GM18502 (cell line): ENCODE data around the gene CPVL.

Source experiments
- ATAC-seq: cut with Tn5 transposase; IDR thresholded peaks from one replicate; pipeline ENCODE4 v1.9.1; 2021; ENCODE audit warnings: mild to moderate bottlenecking; ENCODE audit not compliant: unreplicated experiment, poor library complexity

Gene CPVL

DNA sequence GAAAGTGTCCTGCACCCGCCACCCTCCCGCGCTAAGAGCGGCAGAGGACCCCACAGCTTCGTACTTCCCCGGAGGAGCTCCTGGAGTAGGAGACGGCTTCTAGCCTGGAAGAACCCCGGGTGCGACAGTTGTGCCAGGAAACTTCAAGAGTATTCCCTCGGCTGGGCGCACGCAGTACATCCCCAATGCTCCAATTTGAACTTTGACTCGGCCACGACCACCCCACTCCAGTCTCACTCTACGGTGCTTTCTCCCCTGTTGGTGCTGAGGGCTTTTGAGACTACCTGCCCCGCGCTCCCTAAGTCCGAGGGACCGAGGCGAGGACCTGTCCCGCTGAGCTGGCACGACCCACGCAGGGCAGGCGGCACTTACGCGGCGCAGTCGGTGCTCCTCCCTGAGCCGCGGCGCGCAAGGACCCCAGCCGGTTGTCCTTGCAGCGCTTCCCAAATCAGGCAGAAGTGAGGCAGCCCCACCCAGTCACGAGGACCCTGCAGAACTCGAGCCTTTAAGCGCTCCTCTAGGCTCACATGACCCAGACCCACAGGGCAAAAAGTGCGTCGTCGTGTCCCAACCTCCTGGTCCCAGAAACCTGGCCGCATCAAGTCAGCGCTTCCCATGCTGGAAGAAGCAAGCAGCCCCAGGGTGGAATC lies at the start of gene CPVL:
Gene CPVL, minus strand, starts transcription at position 481 of the 650 bp plus-strand sequence. CDS start 25,476 bp downstream, outside the sequence.
- no peak for ATAC-seq

DNA sequence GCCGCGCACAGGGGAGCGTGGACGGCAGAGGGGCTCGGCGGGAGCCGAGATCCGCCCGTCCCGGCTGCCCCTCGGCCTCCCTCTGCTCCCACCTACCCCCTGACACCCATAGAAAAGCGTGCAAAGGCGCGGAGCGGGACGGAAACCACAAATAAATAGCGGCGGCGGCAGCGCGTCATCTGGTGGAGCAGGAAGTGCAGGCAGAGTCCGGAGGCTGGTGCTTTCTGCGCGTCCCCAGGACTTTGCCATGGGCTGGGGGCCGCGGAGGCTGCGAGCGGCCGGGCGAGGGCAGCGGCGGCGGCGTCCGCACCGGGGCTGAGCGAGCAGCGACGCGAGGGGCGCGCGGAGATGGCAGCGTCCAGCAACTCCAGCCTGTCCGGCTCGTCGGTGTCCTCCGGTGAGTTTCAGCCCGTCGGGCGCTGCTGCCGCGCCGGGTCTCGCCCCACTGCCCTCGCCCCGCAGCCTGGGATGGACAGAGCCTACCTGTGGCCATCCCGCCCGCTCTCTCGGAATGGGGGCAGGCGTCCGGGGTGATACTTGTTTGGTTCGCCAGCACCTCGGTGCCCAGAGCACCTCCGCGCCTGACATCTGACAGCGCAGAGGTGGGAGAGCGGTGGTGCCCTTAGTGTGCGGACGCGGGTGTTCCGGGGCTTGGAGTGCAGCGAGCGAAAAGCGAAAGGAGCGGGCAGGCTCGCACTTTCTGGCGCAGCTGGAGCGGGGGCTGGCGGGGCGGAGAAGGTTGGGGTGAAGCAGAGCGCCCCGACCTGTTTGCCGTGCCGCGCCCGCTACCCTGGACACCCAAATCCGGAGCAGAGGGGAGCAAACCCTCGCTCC lies 48.5 kb upstream of the CPVL start, which contains the start of gene CHN2:
Gene CHN2, plus strand, starts transcription at position 182 of the 834 bp plus-strand sequence.
- ATAC-seq = no peak

DNA sequence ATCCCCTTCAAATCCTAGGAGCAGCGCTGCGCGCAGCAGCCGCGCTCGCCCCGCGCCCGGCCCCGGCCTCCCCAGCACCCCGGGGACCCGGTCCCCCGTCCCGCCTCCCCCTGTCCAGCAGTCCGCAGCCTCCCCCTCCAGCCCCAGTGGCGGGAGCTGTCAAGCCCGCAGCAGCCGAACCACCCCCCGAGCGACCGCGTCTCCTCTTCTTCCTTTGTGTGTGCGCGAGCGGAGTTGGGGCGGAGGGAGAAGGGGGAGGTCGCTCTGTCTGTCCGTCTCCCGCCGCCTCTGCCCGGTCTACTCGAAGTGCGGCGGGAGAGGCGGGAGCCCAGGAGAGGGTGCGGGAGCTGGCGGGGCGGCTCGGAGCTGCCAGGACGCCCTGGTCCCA lies 47.9 kb upstream of the CPVL start:
- no peak for ATAC-seq

DNA sequence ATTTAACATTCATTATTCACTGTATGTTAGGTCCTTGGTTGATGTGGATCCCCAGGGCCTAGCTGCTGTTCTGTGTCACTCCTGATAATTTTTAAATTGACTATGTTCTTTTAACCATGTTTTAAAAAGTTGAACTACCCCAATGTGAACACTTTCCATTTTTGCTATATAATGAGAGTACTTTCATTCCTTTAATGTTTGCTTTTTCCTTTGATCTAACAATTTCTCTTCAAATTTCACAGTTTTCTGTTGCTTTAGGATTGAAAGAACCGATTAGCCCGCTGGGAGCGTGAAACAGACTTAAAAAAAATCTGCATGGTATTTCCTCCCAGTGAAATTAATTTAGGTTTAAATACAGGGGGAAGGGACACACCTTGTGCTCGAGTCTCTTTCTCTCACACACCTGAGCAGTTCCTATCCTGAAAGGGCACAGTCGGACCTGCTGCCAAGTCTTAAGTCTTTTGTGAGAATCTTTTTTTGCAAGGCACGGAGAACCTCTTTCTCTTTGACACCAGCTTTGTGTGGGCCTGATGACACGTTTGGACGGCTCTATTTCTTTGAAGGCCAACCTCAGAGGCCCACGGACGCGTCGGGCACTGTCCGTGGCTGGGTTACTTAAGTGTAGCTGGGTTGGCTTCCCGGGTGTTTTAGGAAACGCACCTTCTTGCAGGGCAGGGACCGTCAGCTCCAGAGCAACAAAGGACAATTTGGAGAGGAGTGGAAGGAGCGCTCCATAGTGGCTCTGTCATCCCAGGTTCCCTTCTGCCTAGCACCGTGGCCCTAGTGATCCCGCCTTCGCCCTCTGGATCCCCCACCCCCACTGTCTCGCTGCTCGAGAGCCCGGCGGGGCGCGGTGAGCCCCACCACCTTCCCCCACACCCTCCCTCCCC lies 47.2 kb upstream of the CPVL start:
- ATAC-seq = no peak

DNA sequence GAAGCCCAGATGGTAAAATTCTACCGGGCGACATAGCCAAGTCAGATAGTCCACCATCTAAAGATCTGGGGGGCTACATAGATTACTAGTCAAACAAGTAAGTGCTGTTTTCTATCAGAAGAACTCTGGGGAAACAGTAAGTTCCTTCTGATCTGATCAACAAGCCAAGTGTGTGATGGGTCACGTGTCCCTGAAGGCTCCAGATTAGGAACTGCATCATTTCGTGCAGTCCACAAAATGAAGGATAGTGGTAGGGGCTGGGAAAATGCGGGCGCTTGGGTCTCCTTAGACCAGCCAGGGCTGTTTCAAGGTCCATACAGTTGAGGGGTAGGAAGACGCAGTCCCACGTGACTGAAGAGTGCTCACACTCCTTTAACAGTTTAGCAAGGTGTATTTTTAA lies 46.5 kb upstream of the CPVL start:
- no peak for ATAC-seq

DNA sequence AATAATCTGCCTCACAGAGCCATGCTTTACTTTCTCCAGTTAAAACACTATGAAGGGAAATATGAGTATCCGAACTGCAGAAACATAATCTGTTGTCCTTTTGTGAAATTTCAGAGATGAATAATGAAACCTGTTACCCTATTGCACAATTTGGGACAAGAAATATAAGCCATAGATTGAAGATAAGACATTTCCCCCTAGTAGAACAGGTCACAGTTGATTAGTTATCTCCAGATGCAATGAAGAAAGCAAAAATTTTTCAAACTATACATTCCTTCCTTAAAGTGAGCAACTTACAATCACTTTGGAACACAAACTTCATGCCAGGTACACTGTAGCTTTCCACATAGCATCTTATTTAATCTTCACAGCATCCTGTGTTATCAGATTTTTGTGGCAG lies 46.0 kb upstream of the CPVL start:
- ATAC-seq = no peak

DNA sequence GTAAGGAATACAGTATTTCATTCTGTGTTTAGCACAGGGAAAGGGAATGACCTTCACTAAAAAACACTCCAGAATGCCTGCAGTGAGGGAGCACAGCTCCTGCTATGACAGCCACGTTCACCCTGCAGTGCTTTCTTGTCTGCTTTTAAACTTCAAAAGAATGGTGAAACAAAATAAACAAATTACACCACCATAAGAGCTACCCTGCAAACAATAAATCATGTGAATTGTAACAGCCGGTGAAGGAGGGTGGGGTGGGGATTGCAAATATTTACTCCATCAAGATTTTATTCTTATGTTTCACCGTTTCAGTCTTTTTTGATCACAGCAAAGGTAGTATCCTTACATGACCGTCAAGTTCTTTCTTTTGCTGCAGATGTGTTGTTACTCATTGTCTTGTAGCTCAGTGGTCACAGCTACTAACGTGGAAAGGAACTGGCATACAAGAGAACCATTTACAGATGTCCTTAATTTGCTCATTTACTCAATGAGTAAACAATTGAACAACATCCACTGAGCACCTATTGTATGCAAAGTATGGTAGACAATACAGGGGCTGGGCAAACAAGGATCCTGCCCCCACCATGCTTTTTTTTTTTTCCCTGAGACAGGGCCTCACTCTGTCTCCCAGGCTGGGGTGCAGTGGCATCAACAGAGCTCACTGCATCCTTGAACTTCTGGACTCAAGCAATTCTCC lies 44.2 kb upstream of the CPVL start:
- no peak for ATAC-seq

DNA sequence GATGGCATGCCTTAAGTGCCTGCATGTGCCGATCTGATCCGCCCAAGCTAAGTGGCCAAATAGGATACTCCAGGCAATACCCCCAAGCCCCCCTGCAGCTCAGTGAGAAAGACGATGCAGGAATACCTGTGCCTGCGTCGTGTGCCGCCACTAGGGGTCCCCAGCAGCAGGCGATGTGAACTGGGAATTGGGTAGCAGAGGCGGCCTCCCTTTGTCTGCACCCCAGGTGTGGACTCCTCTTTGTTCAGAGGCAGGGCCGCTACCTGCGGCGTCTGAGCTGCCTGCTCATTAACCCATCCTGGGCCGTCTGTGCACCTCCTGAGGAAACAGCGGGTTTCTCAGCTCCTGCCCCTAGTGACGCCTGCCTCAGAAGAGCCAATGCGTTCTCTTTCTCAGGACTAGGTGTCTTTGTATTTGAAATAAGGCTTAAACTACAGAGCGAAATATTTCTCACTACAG lies 43.4 kb upstream of the CPVL start:
- no peak for ATAC-seq

DNA sequence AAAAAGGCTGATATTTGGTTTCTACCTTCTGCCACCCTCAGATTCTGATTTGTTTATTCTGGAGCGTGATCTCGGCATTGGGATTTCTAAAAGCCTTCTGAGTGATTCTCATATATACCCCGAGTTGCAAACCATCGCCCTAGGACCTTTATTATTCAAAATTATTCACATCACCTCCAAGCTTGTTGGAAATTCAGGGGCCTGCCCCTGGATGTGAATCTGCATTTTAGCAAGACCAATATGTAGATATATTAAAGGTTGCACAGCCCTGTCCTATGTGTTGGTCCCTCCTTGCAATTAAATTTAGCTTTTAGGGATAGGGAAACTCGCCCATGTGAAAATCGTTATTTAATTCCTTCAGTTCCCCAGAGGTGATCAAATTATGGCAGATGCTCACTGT lies 39.3 kb upstream of the CPVL start:
- ATAC-seq = no peak

DNA sequence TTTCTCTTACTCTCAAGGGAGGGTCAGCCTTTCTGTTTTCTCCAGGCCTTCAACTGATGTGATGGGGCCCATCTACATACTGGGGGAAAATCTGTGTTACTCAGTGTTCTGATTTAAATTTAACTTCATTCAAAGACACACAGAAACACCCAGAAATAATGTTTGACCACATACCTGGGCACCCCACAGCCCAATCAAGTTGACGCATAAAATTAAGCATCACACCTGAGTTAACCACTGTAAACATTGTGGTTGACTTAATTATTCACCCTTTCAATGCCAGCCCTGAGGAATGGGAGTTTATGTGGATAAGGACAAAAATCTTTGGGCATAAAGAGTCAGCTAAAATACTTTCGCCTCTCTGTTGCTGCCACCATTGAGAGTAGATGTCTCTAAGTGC lies 38.3 kb upstream of the CPVL start:
- ATAC-seq = no peak

DNA sequence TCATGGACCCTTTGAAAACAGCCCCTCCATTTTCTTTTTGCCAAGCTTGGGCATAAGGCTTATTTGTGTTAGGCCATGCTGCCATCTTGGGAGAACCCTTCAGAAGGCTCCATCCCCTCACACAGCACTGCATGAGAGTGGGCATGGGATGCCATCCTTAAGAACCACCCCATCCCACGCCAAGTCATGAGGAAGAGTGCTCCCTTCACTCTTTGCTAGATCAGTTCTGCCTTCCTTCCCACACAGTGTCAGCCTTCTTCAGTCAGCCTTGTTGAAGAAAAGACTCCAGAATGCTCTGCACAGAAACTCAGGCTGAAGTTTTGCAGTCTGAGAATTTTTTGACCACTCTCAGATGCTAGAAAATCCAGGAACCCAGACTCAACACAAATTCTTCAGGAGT lies 32.8 kb upstream of the CPVL start:
- no peak for ATAC-seq

DNA sequence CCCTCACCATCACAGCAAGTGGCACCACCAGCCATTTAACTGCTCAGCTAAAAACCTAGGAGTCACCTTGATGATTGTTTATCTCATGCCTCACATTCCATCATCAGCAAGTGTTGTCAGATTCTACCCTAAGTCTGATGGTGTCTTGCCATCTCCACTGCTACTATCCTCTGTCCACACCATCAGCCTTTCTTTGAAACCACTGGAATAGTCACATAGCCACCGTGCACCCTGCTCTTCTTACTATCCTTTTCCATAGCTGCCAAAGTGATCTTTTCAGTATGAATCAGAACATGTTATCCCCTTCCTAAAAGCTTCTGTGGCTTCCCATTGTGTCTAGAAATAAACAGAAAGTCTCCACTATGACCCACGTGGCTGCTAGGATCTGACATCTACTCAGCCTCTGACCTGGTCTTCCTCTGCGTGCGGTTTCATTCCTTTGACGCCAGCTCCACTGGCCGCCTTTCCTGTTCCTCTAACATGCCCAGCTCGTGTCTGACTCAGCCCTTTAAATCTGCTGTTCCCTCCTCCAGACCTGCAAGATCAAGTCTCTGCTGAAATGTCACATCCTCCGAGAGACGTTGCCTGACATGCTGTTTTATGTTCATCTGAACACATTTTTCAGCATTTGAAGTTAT lies 31.7 kb upstream of the CPVL start:
- no peak for ATAC-seq

DNA sequence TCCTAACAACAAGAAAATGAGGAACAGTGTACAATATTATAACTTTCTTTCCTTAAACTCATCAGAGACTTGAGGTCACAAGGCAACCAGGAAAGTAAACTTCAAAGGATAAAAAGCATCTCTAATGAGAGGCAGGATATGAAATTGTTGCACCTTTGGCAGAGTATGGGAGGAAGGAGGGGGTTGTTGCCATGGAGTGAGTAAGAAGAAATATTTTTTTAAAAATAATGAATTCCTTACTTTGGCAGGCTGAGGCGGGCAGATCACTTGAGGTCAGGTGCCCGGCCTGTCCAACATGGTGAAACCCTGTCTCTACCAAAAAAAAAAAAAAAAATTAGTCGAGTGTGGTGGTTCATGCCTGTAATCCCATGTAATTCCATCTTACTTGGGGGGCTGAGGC lies 27.1 kb upstream of the CPVL start:
- ATAC-seq = no peak

DNA sequence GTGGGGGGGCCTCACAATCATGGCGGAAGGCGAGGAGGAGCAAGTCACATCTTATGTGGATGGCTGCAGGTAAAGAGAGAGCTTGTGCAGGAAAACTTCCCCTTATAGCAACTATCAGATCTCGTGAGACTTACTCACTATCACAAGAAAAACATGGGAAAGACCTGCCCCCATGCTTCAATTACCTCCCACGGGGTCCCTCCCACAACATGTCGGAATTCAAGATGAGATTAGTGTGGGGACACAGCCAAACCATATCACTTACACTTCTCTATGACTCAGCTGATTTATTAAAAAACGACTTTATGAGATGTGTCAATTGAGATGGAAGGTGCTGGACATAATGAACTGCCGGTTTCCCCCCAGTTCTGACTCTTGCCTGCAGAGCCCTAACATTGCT lies 24.4 kb upstream of the CPVL start:
- no peak for ATAC-seq

DNA sequence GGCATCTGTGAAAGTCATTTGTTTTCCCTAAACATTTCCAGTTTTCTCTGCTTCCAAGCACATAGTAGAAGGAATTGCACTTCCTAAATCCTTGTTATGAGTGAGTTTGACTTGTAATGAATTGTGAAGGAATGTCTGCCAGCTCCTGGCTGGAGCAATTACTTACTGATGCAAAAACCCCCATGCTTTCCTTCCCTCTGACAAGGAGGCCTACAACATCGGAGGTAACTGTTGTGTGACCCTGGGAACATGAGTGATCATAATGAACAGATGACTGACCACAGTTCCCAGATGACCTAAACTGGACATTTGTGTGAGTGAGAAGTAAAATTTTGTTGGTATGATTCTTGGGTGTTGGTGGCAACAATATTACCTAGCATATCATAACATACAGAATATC lies 21.4 kb upstream of the CPVL start:
- ATAC-seq = no peak

DNA sequence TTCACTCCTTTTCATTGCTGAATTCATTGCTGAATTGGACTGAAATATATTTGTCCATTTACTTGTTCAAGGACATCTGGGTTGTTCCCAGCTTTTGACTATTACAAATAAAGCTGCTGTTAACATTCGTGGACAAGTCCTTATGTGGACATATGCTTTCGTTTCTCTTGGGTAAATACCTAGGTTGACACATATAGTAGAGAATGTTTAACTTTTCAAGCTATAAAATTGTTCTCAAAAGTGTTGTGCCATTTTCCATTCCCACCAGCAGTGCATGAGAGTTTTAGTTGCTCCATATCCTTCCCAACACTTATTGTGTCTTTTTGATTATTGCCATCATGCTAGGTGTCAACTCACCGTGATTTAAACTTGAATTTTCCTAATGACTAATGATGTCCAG lies 17.5 kb upstream of the CPVL start:
- no peak for ATAC-seq

DNA sequence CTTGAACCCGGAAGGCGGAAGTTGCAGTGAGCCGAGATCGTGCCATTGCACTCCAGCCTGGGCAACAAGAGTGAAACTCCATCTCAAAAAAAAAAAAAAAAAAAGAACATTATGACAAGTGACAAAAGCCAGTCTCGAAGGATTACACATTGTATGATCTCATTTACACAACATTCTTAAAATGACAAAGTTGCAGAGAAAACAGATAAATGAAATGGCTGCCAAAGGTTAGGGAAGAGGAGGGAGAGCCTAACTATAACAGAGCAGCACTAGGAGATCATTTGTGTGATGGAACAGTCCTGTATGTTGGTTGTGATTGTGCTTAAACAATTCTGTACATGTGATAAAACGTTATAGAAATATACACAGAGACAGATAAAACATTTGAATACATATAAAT lies 16.2 kb upstream of the CPVL start:
- no peak for ATAC-seq

DNA sequence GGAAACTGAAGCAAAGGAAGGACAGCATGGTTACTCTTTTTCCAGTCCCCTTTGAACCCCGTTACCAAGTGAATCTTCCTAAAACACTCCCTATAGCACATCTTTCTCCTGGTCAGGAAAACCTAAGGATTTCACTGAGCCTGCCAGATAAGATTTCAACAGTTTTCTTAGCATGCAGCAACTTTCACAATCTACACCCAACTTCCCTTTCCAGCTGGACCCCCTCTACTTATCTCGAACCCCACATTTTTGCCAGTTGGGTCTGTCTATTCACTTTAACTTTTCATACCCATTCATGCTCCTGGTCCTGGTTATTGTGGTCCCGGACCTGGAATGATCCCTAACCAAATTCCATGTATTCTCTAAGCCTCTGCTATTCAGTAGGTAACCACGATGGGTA lies 14.9 kb upstream of the CPVL start:
- ATAC-seq = no peak

DNA sequence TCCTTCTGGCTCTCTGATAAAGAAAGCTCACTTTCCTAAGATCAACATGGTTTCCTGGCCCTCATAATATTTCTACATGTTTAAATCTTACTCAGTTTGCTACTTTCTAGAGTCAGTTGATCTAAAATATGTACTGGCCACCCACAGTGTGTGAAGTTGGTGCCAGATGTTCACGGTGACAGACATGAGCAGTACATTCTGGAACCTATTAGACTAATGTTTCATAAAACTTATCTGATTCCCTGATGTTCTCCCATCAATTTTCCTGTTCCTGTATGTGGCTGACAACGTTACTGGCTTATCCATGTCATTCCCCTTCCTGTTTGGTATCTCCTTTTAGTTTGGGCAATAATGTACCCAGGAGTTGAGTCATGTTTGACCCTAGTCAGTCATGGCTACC lies 13.7 kb upstream of the CPVL start:
- ATAC-seq = no peak
